Raji (cell line): ENCODE measurements around the gene PWWP2B.

Experiments used
- POLR2A ChIP-seq: IDR thresholded peaks from 2 replicates; pipeline ENCODE4 v1.6.1; 2011; ENCODE audit warnings: low read depth, low read length, control low read depth; ENCODE audit not compliant: insufficient read depth

Gene PWWP2B

GRCh38 chr10:132404169-132404880 lies 7.3 kb downstream of the PWWP2B start:
- no peak for TF ChIP-seq POLR2A

GRCh38 chr10:132404911-132405462 lies 8.0 kb downstream of the PWWP2B start:
- TF ChIP-seq POLR2A: no peak

DNA sequence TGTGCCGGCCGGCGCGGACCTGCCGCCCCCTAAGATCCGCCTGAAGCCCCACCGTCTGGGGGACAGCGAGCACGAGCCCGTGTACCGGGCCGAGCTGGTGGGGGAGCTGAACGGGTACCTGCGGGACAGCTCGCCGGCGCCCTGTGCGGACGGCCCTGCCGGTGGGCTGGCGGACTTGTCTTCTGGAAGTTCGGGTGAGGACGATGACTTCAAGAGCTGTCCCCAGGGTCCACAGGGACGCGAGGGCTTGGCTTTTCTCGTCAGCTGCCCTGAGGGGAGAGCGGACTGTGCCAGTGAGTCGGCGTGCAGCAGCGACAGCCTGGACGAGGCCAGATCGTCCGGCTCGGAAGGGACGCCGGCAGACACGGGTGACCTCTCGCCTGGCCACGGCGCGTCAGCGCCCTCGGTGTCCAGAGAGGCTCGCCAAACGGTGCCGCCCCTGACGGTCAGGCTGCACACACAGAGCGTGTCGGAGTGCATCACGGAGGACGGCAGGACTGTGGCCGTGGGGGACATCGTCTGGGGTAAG lies 8.5 kb downstream of the PWWP2B start:
- no peak for TF ChIP-seq POLR2A

- TF ChIP-seq POLR2A: no peak
Observed at GRCh38 chr10:132406181-132406580, 9.2 kb downstream of the PWWP2B start.

GRCh38 chr10:132406750-132407149 lies 9.8 kb downstream of the PWWP2B start:
- no peak for TF ChIP-seq POLR2A

DNA sequence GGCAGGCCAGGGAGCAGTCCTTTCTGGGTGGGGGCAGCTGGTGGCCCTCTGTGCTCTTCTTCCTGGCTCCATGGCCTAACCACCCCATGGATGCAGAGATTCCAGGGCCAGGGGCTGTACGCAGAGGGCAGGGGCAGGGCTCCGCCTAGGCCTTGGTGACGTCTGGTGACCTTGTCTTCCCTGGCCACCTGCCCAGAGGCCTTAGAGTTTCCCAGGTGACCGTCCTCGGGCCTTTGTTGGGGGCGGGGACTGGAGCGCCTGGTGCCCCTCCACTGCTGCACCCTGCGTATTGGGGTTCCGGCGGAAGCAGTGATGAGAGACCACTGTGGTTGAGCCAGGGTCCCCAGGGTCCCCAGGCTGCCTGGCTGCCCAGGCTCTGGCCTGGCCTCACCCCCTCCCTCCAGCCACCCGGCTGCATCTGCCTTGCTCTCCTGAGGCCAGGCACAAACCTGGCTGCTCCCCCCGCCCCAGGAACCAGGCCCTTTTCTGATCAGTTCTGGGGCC lies 10.3 kb downstream of the PWWP2B start:
- no peak for TF ChIP-seq POLR2A

GRCh38 chr10:132407846-132408278 lies 10.9 kb downstream of the PWWP2B start:
- no peak for TF ChIP-seq POLR2A

DNA sequence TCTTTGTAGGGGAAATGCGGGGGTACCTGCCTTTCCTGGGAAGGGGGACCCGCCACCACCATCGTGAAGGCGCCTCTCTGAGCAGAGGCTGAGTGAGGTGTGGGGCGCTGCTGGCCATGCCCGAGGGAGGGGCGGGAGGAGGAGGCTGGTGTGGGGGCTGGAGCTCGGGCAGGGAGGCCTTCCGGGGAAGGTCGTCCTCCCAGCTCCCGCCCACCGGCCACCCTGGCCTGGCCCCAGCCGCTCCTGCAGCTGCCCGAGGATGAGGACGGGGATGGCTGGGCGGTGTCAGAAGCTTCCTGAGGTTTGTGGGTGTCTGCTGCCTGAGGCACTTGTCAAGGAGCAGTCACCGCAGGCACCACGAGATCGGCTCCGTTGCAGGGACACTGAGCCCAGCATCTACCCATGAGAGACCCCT lies 11.4 kb downstream of the PWWP2B start:
- TF ChIP-seq POLR2A: no peak

DNA sequence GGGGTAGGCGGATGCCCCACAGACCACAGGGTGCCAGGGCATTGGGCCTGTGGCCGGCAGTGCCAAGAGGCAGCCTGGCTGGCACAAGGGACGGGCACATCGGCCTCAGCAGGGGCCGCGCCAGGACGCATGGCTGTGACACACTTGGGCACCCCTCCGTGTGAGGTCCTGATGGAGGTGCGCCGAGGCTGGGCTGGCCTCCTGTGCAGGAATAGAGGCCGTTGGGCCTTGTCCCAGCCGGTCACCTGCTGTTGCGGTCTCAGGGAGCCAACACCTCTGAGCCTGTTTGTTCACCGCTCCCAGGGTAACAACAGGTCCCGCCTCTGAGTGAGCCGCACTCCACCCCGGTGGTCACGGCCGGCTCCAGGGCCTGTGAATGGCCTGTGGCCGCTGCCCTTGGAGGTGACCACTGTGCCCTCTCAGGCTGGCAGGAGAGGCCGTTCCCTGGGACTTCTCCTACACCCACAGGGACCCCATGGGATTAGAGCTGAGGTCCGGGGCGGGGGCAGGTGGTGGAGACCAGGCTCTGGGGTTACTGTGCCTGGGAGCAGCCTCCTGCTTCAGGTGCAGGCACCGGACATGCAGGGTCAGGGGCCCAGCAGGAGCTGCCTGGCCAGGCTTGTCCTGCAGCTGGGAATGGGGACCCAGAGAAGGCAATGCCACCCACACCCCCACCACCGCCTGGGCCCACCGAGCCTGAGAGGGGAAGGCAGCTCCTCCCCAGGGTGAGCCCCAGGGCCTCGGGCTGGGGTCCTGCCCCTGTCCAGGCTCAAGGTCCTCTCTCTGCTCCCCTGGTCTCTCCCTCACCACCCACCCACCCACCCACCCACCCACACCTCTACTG lies 12.0 kb downstream of the PWWP2B start:
- no peak for TF ChIP-seq POLR2A

DNA sequence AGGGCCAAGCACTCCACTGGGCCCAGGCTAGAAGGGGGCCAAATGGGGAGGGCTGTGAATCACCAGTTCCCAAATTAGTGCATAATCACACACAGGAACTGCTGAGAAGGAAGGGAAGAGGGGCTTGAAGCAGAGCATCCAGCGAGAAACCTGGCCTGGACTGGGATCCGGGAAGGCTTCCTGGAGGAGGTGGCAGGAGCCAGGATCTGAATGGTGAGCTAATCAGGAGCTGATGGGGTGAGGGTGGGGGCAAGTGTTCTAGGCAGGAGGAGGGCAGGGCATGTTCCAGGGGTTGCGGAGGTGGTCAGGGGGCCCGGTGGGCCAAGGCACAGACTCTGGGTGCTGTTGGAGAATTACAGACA lies 12.6 kb downstream of the PWWP2B start:
- TF ChIP-seq POLR2A: no peak

DNA sequence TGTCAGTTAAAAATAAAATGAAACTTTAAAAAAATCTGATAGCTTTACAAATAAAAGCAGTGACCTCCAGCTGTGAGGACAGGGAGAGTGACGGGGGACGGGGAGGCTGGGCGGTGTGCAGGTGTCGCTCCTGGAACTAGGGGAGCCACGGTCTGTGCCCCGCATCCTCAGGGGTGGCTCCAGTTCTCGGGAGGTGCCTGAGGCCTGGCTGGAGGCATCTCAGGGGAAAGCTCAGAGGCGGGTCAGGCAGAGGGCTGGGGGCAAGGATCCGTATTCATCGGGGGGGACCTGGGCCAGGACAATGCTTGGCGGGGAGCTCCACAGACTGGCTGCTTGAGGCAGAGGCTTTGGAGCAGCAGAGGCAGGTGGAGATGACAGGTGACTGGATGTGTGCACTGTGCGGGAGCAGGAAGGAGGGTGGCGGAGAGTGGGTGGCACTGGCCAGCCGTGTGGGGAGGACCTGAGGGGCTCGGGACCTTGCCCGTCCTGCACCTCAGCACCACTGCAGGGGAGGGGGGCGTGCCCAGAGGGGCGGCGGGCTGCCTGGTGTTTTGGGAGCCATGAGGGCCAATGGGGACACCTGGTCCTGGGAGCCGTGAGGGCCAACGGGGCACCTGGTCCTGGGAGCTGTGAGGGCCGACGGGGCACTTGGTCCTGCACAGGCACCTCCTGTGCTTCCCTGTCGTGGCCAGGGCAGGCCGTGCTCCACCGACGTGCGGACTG lies 13.2 kb downstream of the PWWP2B start:
- no peak for TF ChIP-seq POLR2A

GRCh38 chr10:132410779-132411532 lies 14.0 kb downstream of the PWWP2B start:
- no peak for TF ChIP-seq POLR2A

GRCh38 chr10:132411561-132412253 lies 14.7 kb downstream of the PWWP2B start:
- TF ChIP-seq POLR2A: no peak
